DND-41 (cell line): Measurements from ENCODE around the gene CRYGA.

Source experiments
- EZH2 ChIP-seq: IDR thresholded peaks from 3 replicates; pipeline ENCODE4 v1.6.1; 2012; ENCODE audit warnings: borderline replicate concordance, low read depth, mild to moderate bottlenecking, moderate library complexity, low read length, inconsistent platforms; ENCODE audit not compliant: severe bottlenecking
- TF ChIP-seq, protein P1 (sequence below): IDR thresholded peaks from 2 replicates; pipeline ENCODE4 v1.5.1; 2012; ENCODE audit warnings: borderline replicate concordance, low read length, moderate library complexity, mild to moderate bottlenecking; ENCODE audit not compliant: poor library complexity, severe bottlenecking; ENCODE audit errors: extremely low read depth

GRCh38 chr2:208146006-208146405, 17.4 kb downstream of the CRYGA start, which contains the start of gene CRYGB:
- TF ChIP-seq, protein P1, sequence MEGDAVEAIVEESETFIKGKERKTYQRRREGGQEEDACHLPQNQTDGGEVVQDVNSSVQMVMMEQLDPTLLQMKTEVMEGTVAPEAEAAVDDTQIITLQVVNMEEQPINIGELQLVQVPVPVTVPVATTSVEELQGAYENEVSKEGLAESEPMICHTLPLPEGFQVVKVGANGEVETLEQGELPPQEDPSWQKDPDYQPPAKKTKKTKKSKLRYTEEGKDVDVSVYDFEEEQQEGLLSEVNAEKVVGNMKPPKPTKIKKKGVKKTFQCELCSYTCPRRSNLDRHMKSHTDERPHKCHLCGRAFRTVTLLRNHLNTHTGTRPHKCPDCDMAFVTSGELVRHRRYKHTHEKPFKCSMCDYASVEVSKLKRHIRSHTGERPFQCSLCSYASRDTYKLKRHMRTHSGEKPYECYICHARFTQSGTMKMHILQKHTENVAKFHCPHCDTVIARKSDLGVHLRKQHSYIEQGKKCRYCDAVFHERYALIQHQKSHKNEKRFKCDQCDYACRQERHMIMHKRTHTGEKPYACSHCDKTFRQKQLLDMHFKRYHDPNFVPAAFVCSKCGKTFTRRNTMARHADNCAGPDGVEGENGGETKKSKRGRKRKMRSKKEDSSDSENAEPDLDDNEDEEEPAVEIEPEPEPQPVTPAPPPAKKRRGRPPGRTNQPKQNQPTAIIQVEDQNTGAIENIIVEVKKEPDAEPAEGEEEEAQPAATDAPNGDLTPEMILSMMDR = no peak
- TF ChIP-seq EZH2 = no peak
